Inflammatory macrophage treated with lipopolysaccharide for 1 hour (primary cell): ENCODE measurements around the gene ELOVL5.
"Not testable (repeated sequence)": the region's sequence is repeated elsewhere in the genome, so short reads cannot be mapped to it uniquely, and the experiment has no call there.

Source experiments
- DNase-seq, 2 donors: peaks; one replicate each; pipeline ENCODE4 v3.0.0-alpha.2; 2020 to 2022

Gene ELOVL5

DNA sequence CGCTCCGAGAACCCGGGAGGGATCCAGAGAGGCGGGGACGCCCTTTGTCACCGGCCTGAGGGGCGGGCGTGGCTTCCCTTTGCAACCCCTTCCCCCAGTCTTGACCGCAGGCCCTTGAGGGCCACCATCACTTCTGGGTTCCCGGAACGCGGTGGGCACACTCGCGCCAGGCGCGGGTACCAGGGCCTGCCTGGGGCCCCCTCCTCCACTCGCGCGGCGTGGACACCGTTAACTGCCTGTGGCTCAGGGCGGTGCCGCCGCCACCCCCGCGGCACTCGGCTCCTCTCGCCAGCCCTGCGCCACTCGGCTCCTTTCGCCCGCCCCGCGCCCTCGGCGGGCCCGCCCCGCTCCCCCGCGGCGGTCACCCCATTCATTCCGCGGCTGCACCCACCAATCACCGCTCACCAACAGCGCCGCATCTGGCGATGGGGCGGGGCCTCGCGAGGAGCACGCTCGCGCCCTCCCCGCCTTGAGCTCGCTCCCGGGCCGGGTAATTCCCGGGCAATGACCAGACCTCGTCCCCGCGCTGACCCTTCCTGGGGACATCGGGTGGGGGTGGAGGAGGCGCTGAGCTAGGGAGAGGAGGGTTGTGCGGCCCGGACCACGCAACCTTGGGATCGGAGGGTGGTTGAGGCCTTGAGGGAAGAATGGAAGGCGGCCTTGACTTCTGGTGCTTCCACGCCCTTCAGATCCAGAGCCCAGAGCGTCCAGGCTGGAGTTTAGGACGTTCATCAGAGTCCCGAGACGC lies 10.5 kb upstream of the ELOVL5 start:
- DNase-seq: peak; percentile 95

DNA sequence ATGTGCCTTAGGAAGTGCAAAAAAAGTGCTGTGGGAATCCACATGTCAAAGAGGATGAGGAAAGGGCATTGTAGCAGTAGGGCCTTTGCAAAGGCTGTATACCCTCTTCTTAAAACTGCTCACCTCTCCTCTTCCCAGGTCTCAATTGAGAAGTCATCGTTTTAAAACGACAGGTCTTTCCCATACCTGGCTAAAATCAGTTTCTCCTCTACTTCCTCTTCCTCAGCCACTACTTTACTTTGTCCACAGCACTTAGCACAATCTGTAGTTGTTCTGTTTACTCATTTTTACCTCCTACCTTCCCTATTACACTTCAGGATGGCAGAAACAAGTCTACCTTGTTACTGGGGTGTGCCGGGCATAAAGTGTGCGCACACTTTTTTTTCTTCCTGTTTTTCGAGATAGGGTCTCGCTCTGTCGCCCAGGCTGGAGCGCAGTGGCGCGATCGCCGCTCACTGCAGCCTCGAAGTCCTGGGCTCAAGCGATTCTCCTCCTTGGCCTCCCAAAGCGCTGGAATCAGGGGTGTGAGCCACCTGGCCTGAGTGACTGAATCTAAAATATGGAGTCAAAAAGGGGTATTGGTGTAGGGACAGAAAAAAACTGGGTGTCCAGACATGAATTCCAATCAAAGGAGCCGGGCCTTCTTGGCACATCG lies 9.8 kb upstream of the ELOVL5 start:
- no peak for DNase-seq

DNA sequence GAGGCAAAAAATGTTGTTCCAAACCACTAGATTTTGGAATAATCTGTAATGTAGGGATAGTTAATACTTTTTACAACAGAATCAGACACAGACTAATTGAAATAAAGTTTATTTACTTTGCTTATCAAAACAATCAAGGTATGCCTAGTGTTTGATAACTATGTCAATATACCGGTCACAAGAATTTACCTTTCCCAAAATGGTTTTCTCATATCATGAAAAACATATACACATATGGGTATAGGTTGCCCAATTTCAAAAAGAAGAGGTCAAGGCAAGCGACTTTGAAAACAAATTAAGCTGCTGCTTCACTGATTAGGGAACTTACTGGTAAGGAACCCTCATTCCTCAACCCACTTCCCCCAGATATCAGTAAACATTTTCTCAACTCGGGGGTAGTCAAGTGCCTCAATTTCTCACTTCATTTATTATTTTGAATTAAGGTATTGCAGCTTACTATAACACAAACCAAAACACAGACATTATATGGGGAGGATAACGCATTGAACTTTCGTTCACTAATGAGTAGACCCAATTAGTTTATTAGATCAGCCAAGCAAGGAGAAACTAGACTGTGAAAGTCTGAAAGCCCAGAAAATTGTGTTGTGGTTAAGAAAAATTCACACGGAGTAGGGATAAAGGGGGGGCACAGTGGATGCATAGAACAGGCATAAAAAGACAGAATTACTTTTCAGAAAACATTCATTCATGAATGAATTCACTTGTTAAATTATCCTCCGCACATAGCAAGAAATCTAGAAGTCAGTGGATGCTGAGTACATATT lies 9.0 kb upstream of the ELOVL5 start:
- no peak for DNase-seq

DNA sequence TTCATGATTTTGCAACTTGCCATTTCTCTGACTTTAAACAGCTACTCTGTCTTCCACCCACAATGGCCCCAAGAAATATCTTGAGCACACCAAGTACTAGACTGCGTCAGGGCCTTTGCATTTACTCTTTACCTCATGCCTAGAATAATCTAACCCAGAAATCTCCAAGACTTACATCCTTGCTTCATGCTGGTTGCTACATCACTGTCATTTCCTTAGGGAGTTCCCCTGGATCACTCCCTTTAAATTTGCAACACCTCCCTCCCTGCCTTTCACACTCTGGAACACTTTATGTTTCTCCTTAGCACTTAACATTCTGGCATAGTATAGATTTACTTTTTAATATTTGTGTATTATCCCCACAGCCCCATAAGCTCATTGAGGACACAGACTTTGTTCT lies 4.9 kb upstream of the ELOVL5 start:
- DNase-seq: peak; percentile 35 to 76

DNA sequence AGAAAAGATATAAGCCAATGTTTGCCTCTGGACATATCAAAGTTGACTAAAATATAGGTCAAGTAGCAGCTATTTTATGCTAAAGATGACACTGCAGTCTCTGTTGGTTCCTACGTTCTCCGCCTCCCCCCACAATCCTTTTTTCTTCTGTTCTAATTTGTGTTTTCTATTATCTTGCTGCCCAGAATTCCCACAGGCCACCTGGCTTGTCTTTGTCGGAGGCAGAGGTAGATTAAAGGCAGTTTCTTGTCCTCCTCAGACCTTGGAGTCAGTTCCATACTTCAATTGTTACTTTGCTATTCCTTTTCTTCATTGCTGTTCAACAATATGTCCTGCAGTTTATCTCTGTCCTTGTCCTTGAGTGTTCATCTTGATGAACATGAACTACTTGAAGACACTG lies 3.6 kb upstream of the ELOVL5 start:
- DNase-seq: no peak

DNA sequence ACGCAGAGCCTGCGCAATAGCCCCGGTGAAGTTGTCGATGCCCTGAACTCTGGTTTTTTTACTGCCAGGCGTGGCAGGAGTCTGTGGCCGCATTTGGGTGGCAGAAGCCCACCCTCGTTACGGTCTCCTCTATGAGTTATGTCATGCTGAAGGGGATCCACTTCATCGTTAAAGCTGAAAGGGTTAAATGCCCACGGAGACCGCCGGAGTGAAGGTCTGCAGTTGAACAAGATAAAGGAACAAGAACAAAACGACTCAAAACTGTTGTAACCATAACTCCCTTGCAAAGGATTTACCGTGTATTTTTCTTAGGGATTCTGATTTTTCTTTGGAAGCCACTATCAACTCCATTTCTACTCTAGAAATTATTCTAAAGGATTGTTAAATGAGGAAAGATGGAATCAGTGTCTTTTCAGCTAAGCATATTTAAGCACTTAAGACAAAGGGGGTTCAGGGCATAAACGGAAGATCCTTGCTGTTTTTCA lies 501 bp upstream of the ELOVL5 start:
- DNase-seq: no peak

DNA sequence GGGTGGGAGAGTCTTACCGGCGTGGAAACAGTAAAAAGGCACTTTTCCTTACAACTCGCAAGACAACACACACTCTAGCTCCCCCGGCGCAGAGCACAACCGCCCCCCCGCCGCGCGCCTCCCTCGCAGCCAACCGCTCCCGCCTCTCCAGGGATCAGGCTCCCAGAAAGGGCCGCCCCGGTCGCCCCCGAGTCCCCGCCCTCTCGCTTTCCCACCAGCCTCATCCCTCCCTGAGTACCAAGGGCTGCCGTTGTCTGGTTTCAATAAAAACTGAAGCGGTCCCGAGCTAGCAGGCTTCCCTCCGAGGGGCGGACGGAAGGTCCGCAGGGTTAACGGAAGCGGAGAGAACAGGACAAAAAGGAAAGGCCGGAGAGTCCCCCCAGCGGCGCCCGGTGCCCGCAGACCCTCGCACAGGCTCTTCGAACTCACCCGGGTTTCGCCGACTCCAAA lies 804 bp downstream of the ELOVL5 start:
- peak; percentile 50 to 51 for DNase-seq

DNA sequence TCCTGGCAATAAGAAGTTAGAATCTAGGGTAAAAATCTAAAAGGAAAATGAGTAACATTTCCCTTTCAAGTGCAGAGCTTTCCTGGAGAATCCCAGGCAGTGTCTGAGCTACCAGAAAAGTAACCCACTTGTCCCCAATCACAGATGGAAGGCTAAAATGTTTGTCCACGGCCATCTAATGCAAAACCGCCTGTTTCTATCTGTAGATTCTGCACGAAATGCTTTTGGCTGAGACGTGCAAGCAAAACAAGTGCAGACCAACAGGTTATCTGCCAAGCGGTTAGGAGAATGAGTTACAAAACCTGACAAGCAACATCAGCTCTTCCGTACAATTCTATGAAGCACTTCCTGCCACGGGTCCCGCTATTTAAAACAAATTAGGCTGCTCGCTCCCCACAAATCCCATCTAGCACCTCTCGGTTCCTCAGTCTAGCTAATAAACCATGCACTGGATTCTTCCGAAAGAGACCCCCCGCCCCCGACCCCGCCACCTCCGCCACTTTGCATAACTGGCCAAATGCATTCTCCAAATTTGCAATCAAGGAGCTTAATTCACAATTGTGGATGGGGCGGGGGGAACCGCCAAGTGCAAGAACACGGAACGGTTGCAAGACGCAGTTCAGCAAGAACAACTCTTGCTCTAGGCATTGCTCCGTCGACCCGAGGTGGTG lies 1.4 kb downstream of the ELOVL5 start:
- DNase-seq: peak in 1 of 2 donors; percentile 38

DNA sequence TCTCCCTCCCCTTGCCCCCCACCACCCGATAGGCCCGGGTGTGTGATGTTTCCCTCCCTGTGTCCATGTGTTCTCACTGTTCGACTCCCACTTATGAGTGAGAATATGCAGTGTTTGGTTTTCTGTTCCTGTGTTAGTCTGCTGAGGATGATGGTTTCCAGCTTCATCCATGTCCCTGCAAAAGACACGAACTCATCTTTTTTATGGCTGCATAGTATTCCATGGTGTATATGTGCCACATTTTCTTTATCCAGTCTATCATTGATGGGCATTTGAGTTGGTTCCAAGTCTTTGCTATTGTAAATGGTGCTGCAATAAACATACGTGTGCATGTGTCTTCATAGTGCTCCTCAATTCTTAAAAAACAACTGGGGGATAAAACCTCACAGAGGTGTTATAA lies 2.7 kb downstream of the ELOVL5 start:
- not testable (repeated sequence) for DNase-seq

DNA sequence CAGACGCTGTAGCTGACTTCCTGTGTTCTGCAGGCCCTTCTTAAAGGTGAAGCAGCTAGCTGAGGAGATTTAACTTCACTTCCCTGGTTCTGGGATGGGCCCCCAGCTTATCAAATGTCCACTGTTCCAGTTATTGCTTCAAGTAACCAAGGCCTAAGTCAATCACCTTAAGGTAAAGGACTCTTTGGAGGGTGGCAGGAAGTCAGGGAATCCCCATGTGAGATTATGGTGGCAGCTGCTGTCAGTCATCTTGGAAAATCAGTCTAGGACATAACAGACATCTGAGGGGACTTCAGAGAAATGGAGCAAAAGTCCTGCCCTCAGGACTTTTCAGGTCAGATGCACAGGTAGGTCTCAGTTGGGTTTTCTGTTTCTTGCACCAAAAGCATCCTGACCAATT lies 3.8 kb downstream of the ELOVL5 start:
- no peak for DNase-seq

DNA sequence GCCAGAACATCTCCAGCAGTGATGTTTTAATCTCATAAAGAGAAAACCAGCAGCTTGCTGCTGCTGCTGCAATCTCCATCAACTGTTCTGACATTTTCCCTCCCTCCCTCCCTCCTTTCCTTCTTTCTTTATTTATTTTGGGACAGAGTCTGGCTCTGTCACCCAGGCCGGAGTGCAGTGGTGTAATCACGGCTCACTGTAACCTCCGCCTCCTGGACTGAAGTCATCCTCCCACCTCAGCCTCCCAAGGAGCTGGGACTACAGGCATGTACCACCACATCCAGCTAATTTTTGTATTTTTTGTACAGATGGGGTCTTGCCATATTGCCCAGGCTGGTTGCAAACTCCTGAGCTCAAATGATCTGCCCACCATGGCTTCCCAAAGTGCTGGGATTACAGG lies 5.7 kb downstream of the ELOVL5 start:
- DNase-seq: no peak

DNA sequence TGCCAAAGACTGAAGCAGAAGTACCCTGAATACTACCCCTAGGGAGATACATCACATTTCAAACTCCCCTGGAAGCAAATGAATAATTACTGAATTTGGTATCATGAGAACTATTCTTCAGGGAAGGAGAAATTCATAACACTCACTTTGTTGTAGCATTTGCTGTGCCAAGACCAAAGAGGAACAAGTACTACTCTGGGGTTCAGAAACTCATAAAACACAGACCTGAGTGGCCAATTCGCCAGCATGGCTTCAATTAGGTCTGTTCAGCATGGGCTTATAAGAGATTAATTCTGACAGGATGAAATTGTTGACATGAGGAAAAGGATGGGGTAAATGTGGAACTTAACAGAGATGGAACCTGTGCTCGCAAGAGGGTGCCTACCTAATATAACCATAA lies 6.5 kb downstream of the ELOVL5 start:
- no peak for DNase-seq

DNA sequence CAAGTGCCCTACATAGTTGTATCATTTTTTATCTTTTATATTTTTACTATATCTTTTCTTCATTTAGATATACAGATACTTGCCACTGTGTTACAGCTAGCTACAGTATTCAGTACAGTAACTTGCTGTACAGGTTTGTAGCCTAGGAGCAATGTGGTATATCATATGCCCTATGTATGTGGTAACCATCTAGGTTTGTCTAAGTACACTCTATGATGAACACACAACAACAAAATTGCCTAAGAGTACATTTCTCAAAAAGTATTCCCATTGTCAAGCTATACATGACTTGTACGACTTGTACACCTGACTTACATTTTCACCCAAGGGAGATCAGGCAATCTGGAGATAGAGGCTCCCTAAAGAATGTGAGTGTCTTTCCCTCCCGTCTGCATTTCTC lies 8.2 kb downstream of the ELOVL5 start:
- DNase-seq: no peak

DNA sequence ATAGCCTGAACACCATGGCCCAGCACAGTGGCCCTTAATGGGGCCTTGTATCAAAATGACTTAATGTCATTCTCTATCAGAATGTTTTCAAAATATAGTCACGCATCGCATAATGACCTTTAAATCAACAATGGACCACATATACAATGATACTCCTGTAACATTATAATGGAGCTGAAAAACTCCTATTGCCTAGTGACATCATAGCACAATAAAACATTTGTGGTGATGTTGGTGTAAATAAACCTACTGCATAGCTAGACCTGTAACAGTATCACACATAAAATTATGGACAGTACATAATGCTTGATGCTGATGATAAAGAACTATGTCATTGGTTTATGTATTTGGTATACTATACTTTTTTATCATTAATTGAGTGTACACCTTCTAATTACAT lies 9.3 kb downstream of the ELOVL5 start:
- DNase-seq: no peak

DNA sequence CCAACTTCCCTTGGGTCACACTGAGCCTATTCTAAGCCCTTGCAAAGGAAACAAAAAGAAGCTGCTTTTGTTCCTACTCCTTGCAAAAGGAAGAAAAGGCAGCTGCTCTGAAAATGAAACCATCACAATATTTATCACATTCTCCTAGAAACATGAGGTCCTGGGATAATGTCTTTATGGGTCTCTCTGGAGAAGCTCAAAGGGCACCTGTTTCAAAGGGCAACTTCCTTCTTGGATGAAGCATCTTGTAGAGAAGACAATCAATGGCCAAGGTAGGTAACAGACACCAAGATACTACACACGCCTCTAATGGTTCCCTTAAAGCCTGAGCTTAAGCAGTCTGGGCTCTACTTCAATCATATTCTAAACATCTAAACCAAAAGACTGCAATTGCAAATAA lies 10.4 kb downstream of the ELOVL5 start:
- DNase-seq: no peak

DNA sequence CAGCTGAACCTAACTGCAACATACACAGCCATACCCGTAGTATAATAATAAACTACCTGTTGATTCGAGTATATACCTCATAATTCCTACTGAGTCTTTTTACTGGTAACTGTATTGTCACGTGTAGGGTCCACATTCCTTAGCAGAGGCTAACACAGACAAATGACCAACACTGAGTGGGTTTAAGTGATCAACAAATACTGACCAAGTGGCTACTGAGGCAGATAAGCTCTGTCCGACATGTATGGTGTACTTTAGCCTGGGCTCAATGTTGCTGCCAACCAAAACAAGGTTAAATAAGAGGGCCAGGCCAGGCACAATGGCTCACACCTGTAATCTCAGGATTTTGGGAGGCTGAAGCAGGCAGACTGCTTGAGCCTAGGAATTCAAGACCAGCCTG lies 12.7 kb downstream of the ELOVL5 start:
- DNase-seq: no peak

DNA sequence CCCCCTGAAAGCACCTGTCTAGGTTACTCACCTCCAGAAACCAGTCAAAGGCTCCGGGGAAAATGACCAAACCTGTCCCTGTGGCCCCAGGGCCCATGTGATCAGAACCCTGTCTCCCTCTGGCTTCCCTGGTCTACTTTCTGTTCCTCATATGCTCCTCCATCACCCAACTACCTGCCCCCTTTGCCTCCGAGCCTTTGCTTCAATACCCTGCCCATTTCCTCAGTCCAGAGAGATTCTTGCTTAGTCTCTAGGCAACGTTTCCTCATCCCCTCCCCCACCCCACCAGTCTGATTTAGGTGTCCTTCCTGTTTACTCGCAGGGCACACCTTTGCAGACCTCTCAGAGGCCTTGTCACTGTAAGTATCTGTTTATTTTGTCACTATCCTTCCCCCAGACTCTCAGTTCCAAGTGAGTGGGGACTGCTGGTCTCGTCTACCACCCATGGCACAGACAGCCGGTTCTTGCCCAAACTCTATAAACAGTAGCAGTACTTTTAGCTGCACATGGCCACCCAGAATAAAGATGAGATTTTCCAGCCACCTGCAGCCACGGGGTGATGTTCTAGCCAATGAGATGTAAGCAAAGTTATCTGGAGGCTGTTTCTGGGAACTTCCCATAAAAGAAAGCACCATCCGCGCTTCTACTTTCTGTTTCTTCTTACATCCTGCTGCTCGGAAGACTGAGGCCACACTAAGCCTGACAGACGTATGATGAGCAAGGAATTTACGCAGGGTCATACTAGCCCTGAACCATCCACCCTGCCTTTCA lies 13.3 kb downstream of the ELOVL5 start:
- DNase-seq: peak; percentile 71

DNA sequence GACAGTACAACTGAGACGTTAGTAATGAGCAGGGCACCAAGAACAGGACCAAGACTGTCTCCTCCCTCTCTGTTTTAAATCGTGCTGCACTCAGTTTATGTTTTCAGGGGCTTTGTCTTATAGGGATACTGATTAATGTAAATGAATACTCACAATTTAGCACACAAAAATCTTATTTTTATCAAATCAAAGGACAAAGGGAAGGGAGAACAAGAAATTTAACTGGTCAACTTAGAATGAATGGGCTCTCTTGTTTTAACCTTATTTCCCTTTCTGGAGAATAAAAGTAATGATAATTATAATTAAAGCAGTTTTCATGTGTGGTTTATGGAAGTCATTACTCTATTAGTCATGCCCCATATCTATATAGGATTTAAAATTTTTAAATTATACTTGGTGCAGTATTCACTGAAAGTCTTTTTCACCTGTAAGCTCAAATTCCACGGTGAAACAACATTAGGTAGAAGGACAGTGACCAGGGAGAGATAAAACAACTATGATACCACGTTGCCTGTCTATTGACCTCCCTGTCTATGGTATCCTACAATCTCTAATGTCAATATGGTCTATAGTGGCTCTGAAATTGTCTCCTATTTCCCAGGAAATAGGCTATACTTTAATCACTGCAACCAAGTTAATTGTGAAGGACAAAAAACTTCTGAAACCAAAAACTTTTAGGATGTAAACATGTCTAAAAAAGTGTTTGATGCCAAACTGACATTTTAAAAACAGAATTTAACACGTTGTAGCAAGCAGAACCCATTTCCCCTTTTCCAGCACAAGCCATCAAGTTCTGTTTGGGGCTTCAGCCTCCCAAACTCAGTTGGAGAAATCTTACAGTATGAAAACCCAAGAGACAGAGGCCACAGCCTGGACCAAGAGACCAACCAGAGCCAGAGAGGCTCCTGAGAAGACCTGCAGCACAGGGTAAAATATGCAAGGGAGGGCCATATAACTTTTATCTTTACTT lies 15.0 kb downstream of the ELOVL5 start:
- DNase-seq: no peak

DNA sequence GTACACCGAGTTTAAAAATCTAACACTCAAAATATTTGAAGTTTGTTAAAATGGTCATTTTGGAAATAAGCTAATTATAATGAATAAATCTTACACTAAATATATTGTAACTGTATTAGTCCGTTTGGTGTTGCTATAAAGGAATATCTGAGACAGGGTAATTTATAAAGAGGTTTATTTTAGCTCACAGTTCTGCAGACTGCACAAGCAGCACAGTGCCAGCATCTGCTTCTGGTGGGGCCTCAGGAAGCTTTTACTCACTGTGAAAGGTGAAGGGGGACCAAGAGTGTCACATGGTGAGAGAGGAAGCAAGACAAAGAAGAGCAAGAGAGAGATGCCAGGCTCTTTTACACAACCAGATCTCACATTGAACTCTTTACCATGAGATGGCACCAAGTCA lies 17.1 kb downstream of the ELOVL5 start:
- no peak for DNase-seq

DNA sequence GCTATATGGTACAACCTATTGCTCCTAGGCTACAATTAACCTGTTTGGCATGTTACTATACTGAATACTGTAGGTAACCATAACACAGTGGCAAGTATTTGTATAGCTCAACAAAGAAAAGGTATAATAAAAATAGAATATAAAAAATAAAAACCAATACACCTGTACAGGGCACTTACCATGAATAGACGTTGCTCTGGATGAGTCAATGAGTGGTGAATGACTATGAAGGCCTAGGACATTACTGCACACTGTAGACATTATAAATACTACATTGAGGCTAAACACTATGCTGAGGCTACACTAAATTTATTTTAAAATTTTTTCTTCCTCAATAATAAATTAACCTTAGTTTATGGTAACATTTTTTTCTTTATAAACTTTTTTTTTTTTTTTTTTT lies 18.6 kb downstream of the ELOVL5 start:
- DNase-seq: no peak

DNA sequence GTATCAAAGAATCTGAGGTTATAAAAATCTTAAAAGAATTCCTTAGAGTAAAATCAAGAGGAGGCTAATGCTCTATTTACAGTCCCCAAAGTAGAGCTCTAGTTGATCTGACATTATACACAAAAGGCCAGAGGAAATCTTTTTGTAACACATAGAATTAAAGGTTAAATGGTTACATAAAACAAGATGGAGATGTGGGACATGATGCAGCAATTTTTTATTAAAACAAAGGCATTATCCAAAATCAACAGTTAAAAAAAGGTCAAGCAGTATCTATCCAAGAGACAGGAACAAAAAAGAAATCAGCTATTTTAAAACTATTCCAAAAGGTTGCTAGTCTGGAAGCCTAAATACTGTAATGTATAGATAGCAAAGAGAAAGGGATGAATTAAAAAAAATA lies 20.4 kb downstream of the ELOVL5 start:
- no peak for DNase-seq
